SU-DHL-6 (cell line): ENCODE data around the gene BHLHE23.

Experiments used
- H2AFZ ChIP-seq: fragments of 200-600 bp; sonication (generic); 2 replicates; pipeline ENCODE4 v1.6.1; 2014; ENCODE audit warnings: low read depth, mild to moderate bottlenecking, moderate library complexity, mixed read lengths, antibody characterized with exemption, low read length; ENCODE audit not compliant: severe bottlenecking
- H3F3A ChIP-seq: fragments of 200-600 bp; shearing (Covaris generic); 2 replicates; pipeline ENCODE4 v1.6.0; 2016; ENCODE audit warnings: antibody characterized with exemption, mild to moderate bottlenecking; ENCODE audit not compliant: insufficient read depth
- H3K27ac ChIP-seq: fragments of 200-600 bp; sonication (generic); 2 replicates; pipeline ENCODE4 v1.5.1; 2016; ENCODE audit warnings: low read depth, mild to moderate bottlenecking, low read length, moderate library complexity, mixed read lengths
- H3K27me3 ChIP-seq: fragments of 200-600 bp; sonication (generic), shearing (Covaris generic); 2 replicates; pipeline ENCODE4 v1.6.0; 2014; ENCODE audit warnings: mild to moderate bottlenecking, low read length
- H3K36me3 ChIP-seq: fragments of 200-600 bp; sonication (generic); 2 replicates; pipeline ENCODE4 v1.6.1; 2014; ENCODE audit warnings: mild to moderate bottlenecking, low read length, mixed read lengths
- H3K4me2 ChIP-seq: fragments of 300-600, 200-600 bp; shearing (Covaris generic), sonication (generic); 2 replicates; pipeline ENCODE4 v1.6.0; 2014; ENCODE audit warnings: low read length, low read depth, mild to moderate bottlenecking; ENCODE audit not compliant: poor library complexity, severe bottlenecking
- H3K4me3 ChIP-seq: fragments of 200-600 bp; sonication (generic); 2 replicates; pipeline ENCODE4 v1.5.1; 2014; ENCODE audit warnings: antibody characterized with exemption, low read length, mild to moderate bottlenecking, mixed read lengths; ENCODE audit not compliant: insufficient read depth, poor library complexity, severe bottlenecking
- H3K79me2 ChIP-seq: fragments of 200-600 bp; sonication (generic); 2 replicates; pipeline ENCODE4 v1.6.1; 2014; ENCODE audit warnings: mild to moderate bottlenecking, low read length, moderate library complexity; ENCODE audit not compliant: insufficient read depth
- H3K9ac ChIP-seq: fragments of 200-600 bp; sonication (generic); 2 replicates; pipeline ENCODE4 v1.7.0; 2014; ENCODE audit warnings: mild to moderate bottlenecking, low read length
- H3K9me2 ChIP-seq: fragments of 200-600 bp; sonication (generic); replicated peaks from 2 replicates; pipeline ENCODE4 v1.6.1; 2014; ENCODE audit warnings: low read length; ENCODE audit not compliant: insufficient read depth
- H3K9me3 ChIP-seq: fragments of 200-600 bp; sonication (generic); 2 replicates; pipeline ENCODE4 v1.6.1; 2014; ENCODE audit warnings: low read length, mixed read lengths; ENCODE audit not compliant: insufficient read depth
- H4K20me1 ChIP-seq: fragments of 200-600 bp; sonication (generic); 2 replicates; pipeline ENCODE4 v1.6.1; 2014; ENCODE audit warnings: low read depth, mild to moderate bottlenecking, antibody characterized with exemption, low read length, moderate library complexity, mixed read lengths
- EZH2phosphoT487 ChIP-seq: fragments of 200-600 bp; sonication (generic), shearing (Covaris generic); conservative IDR thresholded peaks from 2 replicates; pipeline ENCODE4 v1.6.1; 2018; ENCODE audit warnings: mild to moderate bottlenecking, antibody characterized with exemption, low read length, moderate library complexity, mixed read lengths
- TF ChIP-seq, protein P1 (sequence below): fragments of 200-600 bp; sonication (generic); IDR thresholded peaks from one replicate; pipeline ENCODE4 v1.5.1; 2017; ENCODE audit warnings: antibody characterized with exemption, mild to moderate bottlenecking, low read length, moderate library complexity; ENCODE audit not compliant: insufficient read depth, poor library complexity, severe bottlenecking

The BHLHE23 gene

DNA sequence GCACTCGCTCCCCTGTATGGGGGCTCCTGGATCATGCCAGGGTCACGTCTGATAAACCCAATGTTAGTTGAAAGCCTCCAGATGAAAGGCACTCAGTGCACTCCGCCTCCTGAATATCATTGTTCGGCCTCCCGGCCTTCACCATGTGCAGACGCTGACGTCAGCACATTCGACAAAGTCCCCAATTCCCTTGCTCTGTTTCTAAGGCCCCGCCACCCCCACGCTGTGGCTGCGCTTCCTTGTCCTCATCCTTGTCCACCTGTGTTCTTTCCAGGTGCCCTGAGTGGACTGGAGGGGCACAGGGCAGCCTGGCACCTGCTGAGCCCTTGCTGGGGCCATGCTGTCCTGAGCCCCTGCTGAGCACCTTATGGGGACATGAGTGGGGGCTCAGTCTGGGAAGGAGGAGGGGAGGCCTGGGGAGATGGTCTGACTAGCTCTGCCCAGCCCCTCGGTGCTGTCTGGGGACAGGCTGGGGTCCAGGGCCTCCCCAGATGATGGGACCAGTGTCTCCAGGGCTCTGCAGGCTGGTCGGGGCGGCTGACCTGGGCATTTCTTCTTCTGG, 9.8 kb upstream of the BHLHE23 start:
- Histone ChIP-seq H3K36me3 (no peaks in the 10 kb centered on the region), H3K9ac (no peak overlapping the region), H3K4me3 (no peak overlapping the region), H3K27ac (no peak overlapping the region), H3K4me2 (no peak overlapping the region), H3K79me2 (no peaks in the 10 kb centered on the region), H3K27me3 (no peaks in the 10 kb centered on the region), H3F3A (no peaks in the 10 kb centered on the region), H3K9me2 (no peaks in the 10 kb centered on the region), H3K9me3 (no peaks in the 10 kb centered on the region), H2AFZ (no peak overlapping the region), H4K20me1 (no peaks in the 10 kb centered on the region)
- TF ChIP-seq, protein P1, sequence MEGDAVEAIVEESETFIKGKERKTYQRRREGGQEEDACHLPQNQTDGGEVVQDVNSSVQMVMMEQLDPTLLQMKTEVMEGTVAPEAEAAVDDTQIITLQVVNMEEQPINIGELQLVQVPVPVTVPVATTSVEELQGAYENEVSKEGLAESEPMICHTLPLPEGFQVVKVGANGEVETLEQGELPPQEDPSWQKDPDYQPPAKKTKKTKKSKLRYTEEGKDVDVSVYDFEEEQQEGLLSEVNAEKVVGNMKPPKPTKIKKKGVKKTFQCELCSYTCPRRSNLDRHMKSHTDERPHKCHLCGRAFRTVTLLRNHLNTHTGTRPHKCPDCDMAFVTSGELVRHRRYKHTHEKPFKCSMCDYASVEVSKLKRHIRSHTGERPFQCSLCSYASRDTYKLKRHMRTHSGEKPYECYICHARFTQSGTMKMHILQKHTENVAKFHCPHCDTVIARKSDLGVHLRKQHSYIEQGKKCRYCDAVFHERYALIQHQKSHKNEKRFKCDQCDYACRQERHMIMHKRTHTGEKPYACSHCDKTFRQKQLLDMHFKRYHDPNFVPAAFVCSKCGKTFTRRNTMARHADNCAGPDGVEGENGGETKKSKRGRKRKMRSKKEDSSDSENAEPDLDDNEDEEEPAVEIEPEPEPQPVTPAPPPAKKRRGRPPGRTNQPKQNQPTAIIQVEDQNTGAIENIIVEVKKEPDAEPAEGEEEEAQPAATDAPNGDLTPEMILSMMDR, result no peak
- no peak for TF ChIP-seq EZH2phosphoT487

DNA sequence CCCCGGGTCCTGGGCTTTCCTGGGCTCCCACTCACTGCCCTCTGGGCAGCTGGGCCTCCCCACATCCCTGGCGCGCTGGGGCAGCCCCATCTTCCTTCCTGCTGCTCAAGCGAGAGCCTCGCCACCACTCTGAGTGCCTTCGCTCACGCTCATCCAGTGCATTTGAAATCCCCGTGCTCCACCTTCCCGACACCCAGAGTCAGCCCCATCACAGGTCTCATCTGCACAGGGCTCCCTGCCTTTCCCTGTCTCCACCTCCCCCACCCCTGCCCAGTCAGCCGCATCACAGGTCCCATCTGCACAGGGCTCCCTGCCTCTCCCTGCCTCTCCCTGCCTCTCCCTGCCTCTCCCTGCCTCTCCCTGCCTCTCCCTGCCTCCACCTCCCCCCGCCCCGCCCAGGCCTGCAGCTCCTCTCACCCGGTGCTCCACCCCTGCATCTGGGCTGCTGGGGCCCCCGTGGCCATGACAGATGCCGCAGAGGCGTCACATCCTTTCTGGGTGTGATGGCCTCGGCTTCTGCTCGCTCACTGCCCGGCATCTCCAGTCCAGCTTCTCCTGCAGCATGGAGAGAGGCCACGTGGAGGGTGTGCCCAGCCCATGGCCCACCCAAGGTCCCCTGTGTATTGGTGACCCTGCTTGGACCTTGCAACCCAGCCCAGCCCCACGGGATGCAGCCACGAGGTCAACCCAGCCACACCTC, 9.0 kb upstream of the BHLHE23 start:
- no peak overlapping the region for H3K27ac ChIP-seq
- H3F3A ChIP-seq, result no peaks in the 10 kb centered on the region
- no peak overlapping the region for H3K4me2 ChIP-seq
- H3K36me3 ChIP-seq, result no peaks in the 10 kb centered on the region
- H3K27me3 ChIP-seq, result no peaks in the 10 kb centered on the region
- no peaks in the 10 kb centered on the region for H3K79me2 ChIP-seq
- no peaks in the 10 kb centered on the region for H3K9me3 ChIP-seq
- no peaks in the 10 kb centered on the region for H4K20me1 ChIP-seq
- no peak overlapping the region for H2AFZ ChIP-seq
- H3K9ac ChIP-seq, result no peak overlapping the region
- TF ChIP-seq, protein P1, result no peak
- no peak for TF ChIP-seq EZH2phosphoT487
- H3K4me3 ChIP-seq, result no peak overlapping the region
- H3K9me2 ChIP-seq, result no peaks in the 10 kb centered on the region

DNA sequence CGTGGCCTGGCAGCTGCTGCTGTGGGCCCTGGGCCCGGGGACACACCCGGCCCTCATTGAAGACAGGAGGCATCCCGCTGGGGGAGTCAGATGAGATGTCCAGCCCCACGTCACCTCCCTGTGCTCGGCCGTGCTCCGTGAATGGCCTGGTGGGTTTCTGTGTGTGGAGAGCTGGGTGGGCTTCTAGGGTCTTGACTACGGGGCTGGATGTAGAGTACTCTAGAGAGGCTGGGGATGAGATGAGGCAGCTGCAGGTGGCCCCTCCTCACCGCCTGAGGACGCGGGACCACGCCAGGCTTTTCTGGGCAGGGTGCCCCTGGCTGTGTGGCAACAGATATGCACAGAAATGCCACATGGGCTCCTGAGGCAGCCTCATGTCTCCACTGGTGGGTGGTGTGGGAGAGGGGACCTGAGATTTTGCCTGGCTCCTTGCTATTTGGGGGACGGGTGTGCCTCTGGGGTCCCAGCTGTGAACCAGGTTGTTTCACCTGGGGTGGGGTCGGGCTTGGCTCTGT, 8.4 kb upstream of the BHLHE23 start:
- Histone ChIP-seq H3K36me3 (no peaks in the 10 kb centered on the region), H3K27ac (no peak overlapping the region), H3F3A (no peaks in the 10 kb centered on the region), H3K4me2 (no peak overlapping the region), H3K9me3 (no peaks in the 10 kb centered on the region), H3K9me2 (no peaks in the 10 kb centered on the region), H3K27me3 (no peaks in the 10 kb centered on the region), H3K4me3 (no peak overlapping the region), H3K9ac (no peak overlapping the region), H2AFZ (no peak overlapping the region), H3K79me2 (no peaks in the 10 kb centered on the region), H4K20me1 (no peaks in the 10 kb centered on the region)
- no peak for TF ChIP-seq EZH2phosphoT487
- TF ChIP-seq, protein P1, result no peak
